GM19395 (cell line): Measurements from ENCODE around the gene EEF1AKMT2.

Source experiments
- ATAC-seq: cut with Tn5 transposase; IDR thresholded peaks from one replicate; pipeline ENCODE4 v1.9.1; 2021; ENCODE audit warnings: mild to moderate bottlenecking, moderate library complexity; ENCODE audit not compliant: unreplicated experiment

EEF1AKMT2 gene

GRCh38 chr10:124723826-124724225 lies 67.9 kb downstream of the EEF1AKMT2 start:
- ATAC-seq = no peak

- ATAC-seq = peak; percentile 76
Observed at GRCh38 chr10:124722798-124723783, 68.6 kb downstream of the EEF1AKMT2 start.

- ATAC-seq = no peak
Observed at GRCh38 chr10:124721330-124722045, 70.2 kb downstream of the EEF1AKMT2 start.

- peak; percentile 54 for ATAC-seq
Observed at GRCh38 chr10:124719213-124719851, 72.4 kb downstream of the EEF1AKMT2 start.

- peak; percentile 59 for ATAC-seq
Observed at GRCh38 chr10:124717911-124718741, 73.6 kb downstream of the EEF1AKMT2 start.

- ATAC-seq = no peak
Observed at GRCh38 chr10:124717041-124717757, 74.5 kb downstream of the EEF1AKMT2 start.

- ATAC-seq = no peak
Observed at GRCh38 chr10:124716369-124716768, 75.3 kb downstream of the EEF1AKMT2 start.

GRCh38 chr10:124715439-124715838 lies 76.2 kb downstream of the EEF1AKMT2 start:
- ATAC-seq = no peak

- no peak for ATAC-seq
Observed at GRCh38 chr10:124713679-124714255, 77.9 kb downstream of the EEF1AKMT2 start.

- no peak for ATAC-seq
Observed at GRCh38 chr10:124712704-124713407, 78.8 kb downstream of the EEF1AKMT2 start.

- no peak for ATAC-seq
Observed at GRCh38 chr10:124711145-124711544, 80.5 kb downstream of the EEF1AKMT2 start.

- no peak for ATAC-seq
Observed at GRCh38 chr10:124710266-124710881, 81.3 kb downstream of the EEF1AKMT2 start.

- no peak for ATAC-seq
Observed at GRCh38 chr10:124709861-124710260, 81.8 kb downstream of the EEF1AKMT2 start.

- no peak for ATAC-seq
Observed at GRCh38 chr10:124708922-124709520, 82.7 kb downstream of the EEF1AKMT2 start.

- no peak for ATAC-seq
Observed at GRCh38 chr10:124708246-124708779, 83.4 kb downstream of the EEF1AKMT2 start.
